ENCODE results near the gene PRSS1.

The PRSS1 gene

DNA sequence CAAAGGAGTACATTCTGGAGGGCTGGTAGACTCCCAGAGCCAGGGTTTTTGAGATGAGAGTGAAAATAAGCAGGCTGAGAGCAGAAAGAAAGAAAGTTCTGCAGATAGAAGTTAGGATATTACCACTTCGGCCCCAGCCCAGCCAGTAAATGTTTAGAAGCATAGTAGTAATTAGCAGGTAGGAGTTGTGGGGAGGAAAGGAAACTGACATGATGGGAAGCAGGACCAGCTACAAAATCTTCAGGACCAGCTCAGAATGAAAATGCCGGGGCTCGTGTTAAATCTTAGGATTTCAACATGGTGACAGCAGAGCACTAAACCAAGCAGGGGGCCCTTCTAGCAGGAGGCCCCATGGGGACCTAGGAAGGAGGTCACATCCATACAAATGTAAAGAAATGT, 50.2 kb downstream of the PRSS1 start:
- TF ChIP-seq, protein P1, sequence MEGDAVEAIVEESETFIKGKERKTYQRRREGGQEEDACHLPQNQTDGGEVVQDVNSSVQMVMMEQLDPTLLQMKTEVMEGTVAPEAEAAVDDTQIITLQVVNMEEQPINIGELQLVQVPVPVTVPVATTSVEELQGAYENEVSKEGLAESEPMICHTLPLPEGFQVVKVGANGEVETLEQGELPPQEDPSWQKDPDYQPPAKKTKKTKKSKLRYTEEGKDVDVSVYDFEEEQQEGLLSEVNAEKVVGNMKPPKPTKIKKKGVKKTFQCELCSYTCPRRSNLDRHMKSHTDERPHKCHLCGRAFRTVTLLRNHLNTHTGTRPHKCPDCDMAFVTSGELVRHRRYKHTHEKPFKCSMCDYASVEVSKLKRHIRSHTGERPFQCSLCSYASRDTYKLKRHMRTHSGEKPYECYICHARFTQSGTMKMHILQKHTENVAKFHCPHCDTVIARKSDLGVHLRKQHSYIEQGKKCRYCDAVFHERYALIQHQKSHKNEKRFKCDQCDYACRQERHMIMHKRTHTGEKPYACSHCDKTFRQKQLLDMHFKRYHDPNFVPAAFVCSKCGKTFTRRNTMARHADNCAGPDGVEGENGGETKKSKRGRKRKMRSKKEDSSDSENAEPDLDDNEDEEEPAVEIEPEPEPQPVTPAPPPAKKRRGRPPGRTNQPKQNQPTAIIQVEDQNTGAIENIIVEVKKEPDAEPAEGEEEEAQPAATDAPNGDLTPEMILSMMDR (IDR thresholded peaks at IDR 0.05; ENCODE audit: extremely low read depth, insufficient read depth, missing control alignments), result no peak
- in situ Hi-C loops (cut with MboI; ENCODE audit: low pct_unique_long_range_greater_than_20kb, low sequenced_read_pairs, unreplicated experiment), result no loop called here

DNA sequence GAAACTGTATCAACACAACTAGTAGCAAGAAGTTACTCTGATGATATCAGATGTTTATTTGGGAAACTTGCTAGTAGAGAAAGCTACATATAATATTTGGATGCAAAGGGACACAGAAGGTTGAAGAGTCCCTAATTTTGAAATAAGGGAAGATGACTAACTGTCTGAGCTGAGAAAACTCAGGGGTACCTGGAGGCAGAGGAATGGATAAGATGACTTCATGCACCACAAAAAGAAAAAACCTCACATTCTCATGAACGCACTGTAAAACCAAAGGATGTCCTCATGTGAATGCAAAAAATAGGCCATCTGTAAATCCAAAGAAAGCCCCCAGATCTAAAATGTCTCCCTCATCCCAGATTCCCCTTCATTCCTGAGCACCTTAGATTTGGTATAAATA, 50.8 kb downstream of the PRSS1 start:
- in situ Hi-C loops (cut with MboI; ENCODE audit: low pct_unique_long_range_greater_than_20kb, low sequenced_read_pairs, unreplicated experiment), result no loop called here
- TF ChIP-seq, protein P1 (IDR thresholded peaks at IDR 0.05; ENCODE audit: extremely low read depth, insufficient read depth, missing control alignments), result no peak
- DNase-seq (ENCODE audit: low spot score), result no peak

More for the DNA sequence above, 50.2 kb downstream of the PRSS1 start:
- DNase-seq (ENCODE audit: low spot score), result no peak

DNA sequence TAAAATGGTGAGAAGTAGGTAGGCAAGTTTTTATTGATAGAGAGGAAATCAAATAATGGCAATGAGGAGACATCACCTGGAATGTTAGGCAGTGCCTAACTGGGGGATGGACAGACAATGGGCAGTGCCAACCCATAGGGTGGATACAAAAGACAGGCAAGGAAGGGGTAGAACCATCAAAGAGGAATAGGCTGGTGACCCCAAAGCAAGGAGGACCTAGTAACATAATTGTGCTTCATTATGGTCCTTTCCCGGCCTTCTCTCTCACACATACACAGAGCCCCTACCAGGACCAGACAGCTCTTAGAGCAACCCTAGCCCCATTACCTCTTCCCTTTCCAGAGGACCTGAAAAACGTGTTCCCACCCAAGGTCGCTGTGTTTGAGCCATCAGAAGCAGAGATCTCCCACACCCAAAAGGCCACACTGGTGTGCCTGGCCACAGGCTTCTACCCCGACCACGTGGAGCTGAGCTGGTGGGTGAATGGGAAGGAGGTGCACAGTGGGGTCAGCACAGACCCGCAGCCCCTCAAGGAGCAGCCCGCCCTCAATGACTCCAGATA, 51.5 kb downstream of the PRSS1 start:
- in situ Hi-C loops (cut with MboI; ENCODE audit: low pct_unique_long_range_greater_than_20kb, low sequenced_read_pairs, unreplicated experiment), result no loop called here
- DNase-seq (ENCODE audit: low spot score), result no peak
- TF ChIP-seq, protein P1 (IDR thresholded peaks at IDR 0.05; ENCODE audit: extremely low read depth, insufficient read depth, missing control alignments), result no peak

DNA sequence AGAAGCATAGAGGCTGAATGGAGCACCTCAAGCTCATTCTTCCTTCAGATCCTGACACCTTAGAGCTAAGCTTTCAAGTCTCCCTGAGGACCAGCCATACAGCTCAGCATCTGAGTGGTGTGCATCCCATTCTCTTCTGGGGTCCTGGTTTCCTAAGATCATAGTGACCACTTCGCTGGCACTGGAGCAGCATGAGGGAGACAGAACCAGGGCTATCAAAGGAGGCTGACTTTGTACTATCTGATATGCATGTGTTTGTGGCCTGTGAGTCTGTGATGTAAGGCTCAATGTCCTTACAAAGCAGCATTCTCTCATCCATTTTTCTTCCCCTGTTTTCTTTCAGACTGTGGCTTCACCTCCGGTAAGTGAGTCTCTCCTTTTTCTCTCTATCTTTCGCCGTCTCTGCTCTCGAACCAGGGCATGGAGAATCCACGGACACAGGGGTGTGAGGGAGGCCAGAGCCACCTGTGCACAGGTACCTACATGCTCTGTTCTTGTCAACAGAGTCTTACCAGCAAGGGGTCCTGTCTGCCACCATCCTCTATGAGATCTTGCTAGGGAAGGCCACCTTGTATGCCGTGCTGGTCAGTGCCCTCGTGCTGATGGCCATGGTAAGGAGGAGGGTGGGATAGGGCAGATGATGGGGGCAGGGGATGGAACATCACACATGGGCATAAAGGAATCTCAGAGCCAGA, 52.5 kb downstream of the PRSS1 start:
- DNase-seq (ENCODE audit: low spot score), result no peak
- TF ChIP-seq, protein P1 (IDR thresholded peaks at IDR 0.05; ENCODE audit: extremely low read depth, insufficient read depth, missing control alignments), result no peak
- in situ Hi-C loops (cut with MboI; ENCODE audit: low pct_unique_long_range_greater_than_20kb, low sequenced_read_pairs, unreplicated experiment), result no loop called here

DNA sequence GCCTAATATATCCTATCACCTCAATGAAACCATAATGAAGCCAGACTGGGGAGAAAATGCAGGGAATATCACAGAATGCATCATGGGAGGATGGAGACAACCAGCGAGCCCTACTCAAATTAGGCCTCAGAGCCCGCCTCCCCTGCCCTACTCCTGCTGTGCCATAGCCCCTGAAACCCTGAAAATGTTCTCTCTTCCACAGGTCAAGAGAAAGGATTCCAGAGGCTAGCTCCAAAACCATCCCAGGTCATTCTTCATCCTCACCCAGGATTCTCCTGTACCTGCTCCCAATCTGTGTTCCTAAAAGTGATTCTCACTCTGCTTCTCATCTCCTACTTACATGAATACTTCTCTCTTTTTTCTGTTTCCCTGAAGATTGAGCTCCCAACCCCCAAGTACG, 53.0 kb downstream of the PRSS1 start:
- in situ Hi-C loops (cut with MboI; ENCODE audit: low pct_unique_long_range_greater_than_20kb, low sequenced_read_pairs, unreplicated experiment), result no loop called here
- no peak for DNase-seq (ENCODE audit: low spot score)
- TF ChIP-seq, protein P1 (IDR thresholded peaks at IDR 0.05; ENCODE audit: extremely low read depth, insufficient read depth, missing control alignments), result no peak

Measured in GM13977 (cell line).